ENCODE data around the gene PPM1M.
"Not testable (repeated sequence)": the region's sequence is repeated elsewhere in the genome, so short reads cannot be mapped to it uniquely, and the experiment has no call there.

The PPM1M gene

GRCh38 chr3:52247409-52248164 lies 2.0 kb downstream of the PPM1M start:
- DNase-seq (ENCODE audit: low spot score): no peak

- DNase-seq (ENCODE audit: low spot score): no peak
Observed at GRCh38 chr3:52248165-52248541, 2.6 kb downstream of the PPM1M start.

GRCh38 chr3:52248816-52249547 lies 3.4 kb downstream of the PPM1M start:
- DNase-seq (ENCODE audit: low spot score): no peak

- DNase-seq (ENCODE audit: low spot score): no peak
Observed at GRCh38 chr3:52249683-52250082, 4.1 kb downstream of the PPM1M start.

- no peak for DNase-seq (ENCODE audit: low spot score)
Observed at GRCh38 chr3:52250122-52250521, 4.6 kb downstream of the PPM1M start.

GRCh38 chr3:52253314-52254304 lies 8.1 kb downstream of the PPM1M start:
- DNase-seq (ENCODE audit: low spot score): no peak

- no peak for DNase-seq (ENCODE audit: low spot score)
Observed at GRCh38 chr3:52254608-52255007, 9.0 kb downstream of the PPM1M start.

GRCh38 chr3:52256159-52256558 lies 10.6 kb downstream of the PPM1M start:
- no peak for DNase-seq (ENCODE audit: low spot score)

- no peak for DNase-seq (ENCODE audit: low spot score)
Observed at GRCh38 chr3:52256622-52257021, 11.1 kb downstream of the PPM1M start.

- DNase-seq (ENCODE audit: low spot score): no peak
Observed at GRCh38 chr3:52257911-52258310, 12.4 kb downstream of the PPM1M start.

GRCh38 chr3:52259035-52259434 lies 13.5 kb downstream of the PPM1M start:
- no peak for DNase-seq (ENCODE audit: low spot score)

- DNase-seq (ENCODE audit: low spot score): no peak
Observed at GRCh38 chr3:52259448-52259847, 13.9 kb downstream of the PPM1M start.

GRCh38 chr3:52262447-52262846 lies 16.9 kb downstream of the PPM1M start:
- DNase-seq (ENCODE audit: low spot score): no peak

- no peak for DNase-seq (ENCODE audit: low spot score)
Observed at GRCh38 chr3:52265387-52265786, 19.8 kb downstream of the PPM1M start.

GRCh38 chr3:52268036-52268435 lies 22.5 kb downstream of the PPM1M start:
- no peak for DNase-seq (ENCODE audit: low spot score)

- no peak for DNase-seq (ENCODE audit: low spot score)
Observed at GRCh38 chr3:52269776-52270175, 24.2 kb downstream of the PPM1M start.

- DNase-seq (ENCODE audit: low spot score): no peak
Observed at GRCh38 chr3:52270252-52270754, 24.7 kb downstream of the PPM1M start.

- not testable (repeated sequence) for DNase-seq (ENCODE audit: low spot score)
Observed at GRCh38 chr3:52272172-52272571, 26.6 kb downstream of the PPM1M start.

- no peak for DNase-seq (ENCODE audit: low spot score)
Observed at GRCh38 chr3:52272831-52273230, 27.3 kb downstream of the PPM1M start.

- not testable (repeated sequence) for DNase-seq (ENCODE audit: low spot score)
Observed at GRCh38 chr3:52274781-52275180, 29.2 kb downstream of the PPM1M start.

GRCh38 chr3:52277071-52277964 lies 31.8 kb downstream of the PPM1M start:
- peak; percentile 59 for DNase-seq (ENCODE audit: low spot score)

All from HuH-7.5 (cell line).